Panc1 (cell line): ENCODE measurements around the gene RAI14. TPM values are rescaled to one million over a fixed set of nuclear protein-coding genes. Genes with fewer than 3 reads are reported as not detected.

Experiments
- ATAC-seq: fragments of 200-7000 bp; cut with Tn5 transposase; 2 replicates; pipeline ENCODE4 v1.9.1; 2020; ENCODE audit warnings: mild to moderate bottlenecking, moderate library complexity
- BruUV-seq: library from RNA; stranded (reverse); fragments of 400-500 nt; replicated peaks from 2 replicates; lab custom pipeline; 2021; lab: Mats Ljungman, UMichigan
- CTCF ChIA-PET: fragments of 300-600 bp; sonication (Branson Sonifier 250); formaldehyde crosslinking; loops from one replicate; lab custom pipeline; 2022; ENCODE audit warnings: antibody characterized with exemption; lab: Charles Lee
- POLR2A ChIA-PET: fragments of 300-600 bp; sonication (Branson Sonifier 250); formaldehyde crosslinking; loops from one replicate; lab custom pipeline; 2022; ENCODE audit warnings: antibody characterized with exemption; lab: Charles Lee
- DNase-seq: peaks from one replicate; pipeline ENCODE4 v3.0.0-alpha.2; 2010; ENCODE audit warnings: low read depth, low spot score
- H3K27ac ChIP-seq: 2 replicates; pipeline ENCODE4 v1.5.1; 2011; ENCODE audit warnings: mild to moderate bottlenecking, low read length, inconsistent platforms
- H3K27me3 ChIP-seq: fragments of 200-500 bp; sonication (Bioruptor generic); 2 replicates; pipeline ENCODE4 v1.6.0; 2014; ENCODE audit warnings: low read length, inconsistent platforms; ENCODE audit not compliant: control insufficient read depth, insufficient read depth
- H3K36me3 ChIP-seq: fragments of 200-500 bp; sonication (Bioruptor generic); 2 replicates; pipeline ENCODE4 v1.5.1; 2014; ENCODE audit warnings: inconsistent platforms, mild to moderate bottlenecking, low read length, moderate library complexity; ENCODE audit not compliant: control insufficient read depth, insufficient read depth
- H3K4me1 ChIP-seq: 2 replicates; pipeline ENCODE4 v1.5.1; 2011; ENCODE audit warnings: inconsistent platforms, mild to moderate bottlenecking, low read length, moderate library complexity; ENCODE audit not compliant: control insufficient read depth, insufficient read depth
- H3K4me3 ChIP-seq, 2 experiments: 2 replicates each; pipeline ENCODE4 v1.5.1; 2011 to 2012; ENCODE audit warnings: low read depth in 2 of 2, low read length in 2 of 2, mild to moderate bottlenecking in 2 of 2, inconsistent platforms in 1 of 2, moderate library complexity in 1 of 2
- H3K9me3 ChIP-seq: fragments of 200-500 bp; sonication (Bioruptor generic); 2 replicates; pipeline ENCODE4 v1.5.1; 2014; ENCODE audit warnings: low read depth, mild to moderate bottlenecking, inconsistent platforms, low read length, moderate library complexity; ENCODE audit not compliant: control insufficient read depth, insufficient read depth
- POLR2AphosphoS5 ChIP-seq: IDR thresholded peaks from 2 replicates; pipeline ENCODE4 v1.6.1; 2012; ENCODE audit warnings: mild to moderate bottlenecking, low read depth, low read length, moderate library complexity
- SIN3A ChIP-seq: IDR thresholded peaks from 2 replicates; pipeline ENCODE4 v1.6.1; 2012; ENCODE audit warnings: low read depth, mild to moderate bottlenecking, low read length, moderate library complexity, borderline replicate concordance; ENCODE audit not compliant: insufficient read depth
- TCF7L2 ChIP-seq: IDR thresholded peaks from 2 replicates; pipeline ENCODE4 v1.6.1; 2011; ENCODE audit warnings: mild to moderate bottlenecking, low read depth, low read length, inconsistent platforms
- in situ Hi-C: cut with HindIII; loops from 2 replicates; pipeline ENCODE4 v1.10.0; 2016; ENCODE audit warnings: low sequenced_read_pairs, low pct_unique_long_range_greater_than_20kb
- intact Hi-C: fragments of 100-400 bp; cut with micrococcal nuclease; formaldehyde crosslinking; loops from one replicate; pipeline ENCODE4 v1.10.0; 2022; ENCODE audit not compliant: unreplicated experiment
- total RNA-seq: library from RNA; stranded (reverse); gene quantifications from one replicate; pipeline ENCODE4 v1.2.1, GENCODE V29; 2021; ENCODE audit not compliant: unreplicated experiment
- TF ChIP-seq, protein P1 (sequence below): fragments of 450-650 bp; IDR thresholded peaks from 2 replicates; pipeline ENCODE4 v1.5.1; 2017; ENCODE audit warnings: mild to moderate bottlenecking
- TF ChIP-seq, protein P2 (sequence below), 2 experiments: IDR thresholded peaks; 2 replicates each; pipeline ENCODE4 v1.6.1; 2011 to 2012; ENCODE audit warnings: low read depth in 2 of 2, control low read depth in 1 of 2, low read length in 1 of 2, mild to moderate bottlenecking in 1 of 2, moderate library complexity in 1 of 2; ENCODE audit not compliant: insufficient read depth in 1 of 2

RAI14 gene
- total RNA-seq, 1 experiment from 2014 or later, result 18.5 TPM

DNA sequence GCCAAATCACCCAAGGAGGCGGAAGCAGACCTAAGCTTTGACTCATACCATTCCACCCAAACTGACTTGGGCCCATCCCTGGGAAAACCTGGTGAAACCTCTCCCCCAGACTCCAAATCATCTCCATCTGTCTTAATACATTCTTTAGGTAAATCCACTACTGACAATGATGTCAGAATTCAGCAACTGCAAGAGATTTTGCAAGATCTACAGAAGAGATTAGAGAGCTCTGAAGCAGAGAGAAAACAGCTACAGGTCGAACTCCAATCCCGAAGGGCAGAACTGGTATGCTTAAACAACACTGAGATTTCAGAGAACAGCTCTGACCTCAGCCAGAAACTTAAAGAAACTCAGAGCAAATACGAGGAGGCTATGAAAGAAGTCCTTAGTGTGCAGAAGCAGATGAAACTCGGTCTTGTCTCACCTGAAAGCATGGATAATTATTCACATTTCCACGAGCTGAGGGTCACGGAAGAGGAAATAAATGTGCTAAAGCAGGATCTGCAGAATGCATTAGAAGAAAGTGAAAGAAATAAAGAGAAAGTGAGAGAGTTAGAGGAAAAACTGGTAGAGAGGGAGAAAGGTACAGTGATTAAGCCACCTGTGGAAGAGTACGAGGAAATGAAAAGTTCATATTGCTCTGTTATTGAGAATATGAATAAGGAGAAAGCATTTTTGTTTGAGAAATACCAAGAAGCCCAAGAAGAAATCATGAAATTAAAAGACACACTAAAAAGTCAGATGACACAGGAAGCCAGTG lies 167.0 kb downstream of the RAI14 start:
- DNase-seq, result no peak
- Histone ChIP-seq H3K27ac (no peak overlapping the region), H3K4me1 (no peaks in the 10 kb centered on the region), H3K36me3 (no peaks in the 10 kb centered on the region), H3K27me3 (no peaks in the 10 kb centered on the region), H3K4me3 (no peak overlapping the region), H3K9me3 (no peaks in the 10 kb centered on the region)
- BruUV-seq, result no TSS peak
- CTCF ChIA-PET, result no interaction called here
- intact Hi-C loops, result no loop called here
- TF ChIP-seq, protein P1, sequence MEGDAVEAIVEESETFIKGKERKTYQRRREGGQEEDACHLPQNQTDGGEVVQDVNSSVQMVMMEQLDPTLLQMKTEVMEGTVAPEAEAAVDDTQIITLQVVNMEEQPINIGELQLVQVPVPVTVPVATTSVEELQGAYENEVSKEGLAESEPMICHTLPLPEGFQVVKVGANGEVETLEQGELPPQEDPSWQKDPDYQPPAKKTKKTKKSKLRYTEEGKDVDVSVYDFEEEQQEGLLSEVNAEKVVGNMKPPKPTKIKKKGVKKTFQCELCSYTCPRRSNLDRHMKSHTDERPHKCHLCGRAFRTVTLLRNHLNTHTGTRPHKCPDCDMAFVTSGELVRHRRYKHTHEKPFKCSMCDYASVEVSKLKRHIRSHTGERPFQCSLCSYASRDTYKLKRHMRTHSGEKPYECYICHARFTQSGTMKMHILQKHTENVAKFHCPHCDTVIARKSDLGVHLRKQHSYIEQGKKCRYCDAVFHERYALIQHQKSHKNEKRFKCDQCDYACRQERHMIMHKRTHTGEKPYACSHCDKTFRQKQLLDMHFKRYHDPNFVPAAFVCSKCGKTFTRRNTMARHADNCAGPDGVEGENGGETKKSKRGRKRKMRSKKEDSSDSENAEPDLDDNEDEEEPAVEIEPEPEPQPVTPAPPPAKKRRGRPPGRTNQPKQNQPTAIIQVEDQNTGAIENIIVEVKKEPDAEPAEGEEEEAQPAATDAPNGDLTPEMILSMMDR, result no peak
- TF ChIP-seq POLR2AphosphoS5, result no peak
- TF ChIP-seq SIN3A, result no peak
- TF ChIP-seq, protein P2, sequence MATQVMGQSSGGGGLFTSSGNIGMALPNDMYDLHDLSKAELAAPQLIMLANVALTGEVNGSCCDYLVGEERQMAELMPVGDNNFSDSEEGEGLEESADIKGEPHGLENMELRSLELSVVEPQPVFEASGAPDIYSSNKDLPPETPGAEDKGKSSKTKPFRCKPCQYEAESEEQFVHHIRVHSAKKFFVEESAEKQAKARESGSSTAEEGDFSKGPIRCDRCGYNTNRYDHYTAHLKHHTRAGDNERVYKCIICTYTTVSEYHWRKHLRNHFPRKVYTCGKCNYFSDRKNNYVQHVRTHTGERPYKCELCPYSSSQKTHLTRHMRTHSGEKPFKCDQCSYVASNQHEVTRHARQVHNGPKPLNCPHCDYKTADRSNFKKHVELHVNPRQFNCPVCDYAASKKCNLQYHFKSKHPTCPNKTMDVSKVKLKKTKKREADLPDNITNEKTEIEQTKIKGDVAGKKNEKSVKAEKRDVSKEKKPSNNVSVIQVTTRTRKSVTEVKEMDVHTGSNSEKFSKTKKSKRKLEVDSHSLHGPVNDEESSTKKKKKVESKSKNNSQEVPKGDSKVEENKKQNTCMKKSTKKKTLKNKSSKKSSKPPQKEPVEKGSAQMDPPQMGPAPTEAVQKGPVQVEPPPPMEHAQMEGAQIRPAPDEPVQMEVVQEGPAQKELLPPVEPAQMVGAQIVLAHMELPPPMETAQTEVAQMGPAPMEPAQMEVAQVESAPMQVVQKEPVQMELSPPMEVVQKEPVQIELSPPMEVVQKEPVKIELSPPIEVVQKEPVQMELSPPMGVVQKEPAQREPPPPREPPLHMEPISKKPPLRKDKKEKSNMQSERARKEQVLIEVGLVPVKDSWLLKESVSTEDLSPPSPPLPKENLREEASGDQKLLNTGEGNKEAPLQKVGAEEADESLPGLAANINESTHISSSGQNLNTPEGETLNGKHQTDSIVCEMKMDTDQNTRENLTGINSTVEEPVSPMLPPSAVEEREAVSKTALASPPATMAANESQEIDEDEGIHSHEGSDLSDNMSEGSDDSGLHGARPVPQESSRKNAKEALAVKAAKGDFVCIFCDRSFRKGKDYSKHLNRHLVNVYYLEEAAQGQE (IDR thresholded peaks at IDR 0.05; ENCODE audit: insufficient read depth in 1 of 2, low read depth in 2 of 2, low read length in 1 of 2), result no peak
- no peak for TF ChIP-seq TCF7L2
- POLR2A ChIA-PET, result no interaction called here
- ATAC-seq, result no peak
- in situ Hi-C loops, result no loop called here

DNA sequence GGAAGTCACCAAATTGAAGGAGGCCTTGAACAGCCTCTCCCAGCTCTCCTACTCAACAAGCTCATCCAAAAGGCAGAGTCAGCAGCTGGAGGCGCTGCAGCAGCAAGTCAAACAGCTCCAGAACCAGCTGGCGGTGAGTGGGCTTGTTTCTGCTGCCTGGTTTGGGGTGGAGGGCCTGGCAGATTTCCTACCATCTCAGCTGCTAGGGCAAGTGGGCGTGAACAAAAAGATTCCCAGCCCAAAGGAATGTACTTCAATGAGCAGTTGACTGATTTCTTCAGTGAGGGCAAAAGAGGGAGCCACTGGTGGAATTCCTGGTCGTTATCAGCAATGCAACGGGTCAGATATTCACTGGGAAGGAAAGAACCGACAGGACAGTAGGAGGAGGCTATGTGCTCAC lies 170.2 kb downstream of the RAI14 start:
- in situ Hi-C loops, result no loop called here
- no peak overlapping the region for H3K27ac ChIP-seq
- H3K27me3 ChIP-seq, result no peaks in the 10 kb centered on the region
- ChIA-PET CTCF (no interaction called here), POLR2A (no interaction called here)
- intact Hi-C loops, result no loop called here
- no peak overlapping the region for H3K4me3 ChIP-seq
- DNase-seq, result no peak
- ATAC-seq, result no peak
- TF ChIP-seq, protein P1, result no peak
- TF ChIP-seq, protein P2 (IDR thresholded peaks at IDR 0.05; ENCODE audit: insufficient read depth in 1 of 2, low read depth in 2 of 2, low read length in 1 of 2), result no peak
- no peaks in the 10 kb centered on the region for H3K36me3 ChIP-seq
- no peaks in the 10 kb centered on the region for H3K9me3 ChIP-seq
- no TSS peak for BruUV-seq
- no peaks in the 10 kb centered on the region for H3K4me1 ChIP-seq
